OCI-M2 (cell line): ENCODE measurements around the gene LRRC75A.
"Not testable (repeated sequence)": the region's sequence is repeated elsewhere in the genome, so short reads cannot be mapped to it uniquely, and the experiment has no call there.

Source experiments
- DNase-seq: peaks from one replicate; lab custom pipeline; 2025; ENCODE audit not compliant: unreplicated experiment; lab: John Stamatoyannopoulos, UW

Gene LRRC75A

GRCh38 chr17:16455997-16456741 is 35.8 kb downstream of the LRRC75A start:
- no peak for DNase-seq

GRCh38 chr17:16453493-16453851 is 38.5 kb downstream of the LRRC75A start:
- DNase-seq, result no peak

GRCh38 chr17:16452268-16452667 is 39.7 kb downstream of the LRRC75A start:
- not testable (repeated sequence) for DNase-seq

GRCh38 chr17:16450028-16450427 is 42.0 kb downstream of the LRRC75A start:
- DNase-seq, result no peak

- DNase-seq, result no peak
These were observed 42.8 kb downstream of the LRRC75A start for GRCh38 chr17:16449121-16449570.

- no peak for DNase-seq
These were observed 43.5 kb downstream of the LRRC75A start for GRCh38 chr17:16448490-16448889.

GRCh38 chr17:16447676-16448075 is 44.3 kb downstream of the LRRC75A start:
- DNase-seq, result no peak

GRCh38 chr17:16446338-16446983 is 45.5 kb downstream of the LRRC75A start:
- DNase-seq, result no peak

GRCh38 chr17:16444258-16444886 is 47.6 kb downstream of the LRRC75A start:
- no peak for DNase-seq

- no peak for DNase-seq
These were observed 48.3 kb downstream of the LRRC75A start for GRCh38 chr17:16443511-16444257.

GRCh38 chr17:16442594-16443510 is 49.1 kb downstream of the LRRC75A start:
- no peak for DNase-seq

GRCh38 chr17:16442141-16442540 is 49.9 kb downstream of the LRRC75A start:
- DNase-seq, result no peak

GRCh38 chr17:16440901-16441629 is 50.9 kb downstream of the LRRC75A start:
- no peak for DNase-seq

GRCh38 chr17:16440354-16440753 is 51.6 kb downstream of the LRRC75A start:
- not testable (repeated sequence) for DNase-seq

- DNase-seq, result no peak
These were observed 52.1 kb downstream of the LRRC75A start for GRCh38 chr17:16439811-16440351.

- no peak for DNase-seq
These were observed 52.6 kb downstream of the LRRC75A start for GRCh38 chr17:16439303-16439791.

GRCh38 chr17:16438557-16439302 is 53.3 kb downstream of the LRRC75A start:
- DNase-seq, result peak; percentile 92

GRCh38 chr17:16438173-16438556 is 53.8 kb downstream of the LRRC75A start:
- no peak for DNase-seq

- no peak for DNase-seq
These were observed 54.9 kb downstream of the LRRC75A start for GRCh38 chr17:16437083-16437482.
